Measurements from ENCODE around the gene LARP7.
"Not testable (repeated sequence)": the region's sequence is repeated elsewhere in the genome, so short reads cannot be mapped to it uniquely, and the experiment has no call there.

The LARP7 gene

GRCh38 chr4:112636688-112637551 is at the start of gene LARP7, which contains the start of gene ZGRF1:
Gene LARP7, plus strand, starts transcription at chr4:112637143. Its CDS starts 7,527 bp downstream, at chr4:112644670.
Gene ZGRF1, minus strand, starts transcription at chr4:112636909. Its CDS starts 3,733 bp downstream, at chr4:112633176.
- DNase-seq (ENCODE audit: low read depth) = peak; percentile 94

- no peak for DNase-seq (ENCODE audit: low read depth)
Observed at GRCh38 chr4:112589206-112589605, 47.7 kb upstream of the LARP7 start.

GRCh38 chr4:112591593-112591992 is 45.4 kb upstream of the LARP7 start:
- no peak for DNase-seq (ENCODE audit: low read depth)

GRCh38 chr4:112592717-112593116 is 44.2 kb upstream of the LARP7 start:
- no peak for DNase-seq (ENCODE audit: low read depth)

GRCh38 chr4:112593438-112594133 is 43.4 kb upstream of the LARP7 start:
- no peak for DNase-seq (ENCODE audit: low read depth)

GRCh38 chr4:112594993-112595392 is 42.0 kb upstream of the LARP7 start:
- no peak for DNase-seq (ENCODE audit: low read depth)

- DNase-seq (ENCODE audit: low read depth) = peak; percentile 4
Observed at GRCh38 chr4:112604589-112604988, 32.4 kb upstream of the LARP7 start.

GRCh38 chr4:112612814-112613213 is 24.1 kb upstream of the LARP7 start:
- DNase-seq (ENCODE audit: low read depth) = not testable (repeated sequence)

- DNase-seq (ENCODE audit: low read depth) = no peak
Observed at GRCh38 chr4:112616984-112617383, 20.0 kb upstream of the LARP7 start.

- no peak for DNase-seq (ENCODE audit: low read depth)
Observed at GRCh38 chr4:112626228-112626627, 10.7 kb upstream of the LARP7 start.

GRCh38 chr4:112633477-112634235 is 3.3 kb upstream of the LARP7 start:
- DNase-seq (ENCODE audit: low read depth) = no peak

GRCh38 chr4:112637552-112637866 is 566 bp downstream of the LARP7 start:
- DNase-seq (ENCODE audit: low read depth) = no peak

- no peak for DNase-seq (ENCODE audit: low read depth)
Observed at GRCh38 chr4:112642526-112642925, 5.6 kb downstream of the LARP7 start.

- not testable (repeated sequence) for DNase-seq (ENCODE audit: low read depth)
Observed at GRCh38 chr4:112644595-112645535, 7.9 kb downstream of the LARP7 start.

GRCh38 chr4:112645541-112646329 is 8.8 kb downstream of the LARP7 start:
- DNase-seq (ENCODE audit: low read depth) = no peak

- no peak for DNase-seq (ENCODE audit: low read depth)
Observed at GRCh38 chr4:112646632-112647537, 9.9 kb downstream of the LARP7 start.

GRCh38 chr4:112647785-112648184 is 10.8 kb downstream of the LARP7 start:
- no peak for DNase-seq (ENCODE audit: low read depth)

GRCh38 chr4:112648263-112649054 is 11.5 kb downstream of the LARP7 start:
- DNase-seq (ENCODE audit: low read depth) = no peak

- DNase-seq (ENCODE audit: low read depth) = no peak
Observed at GRCh38 chr4:112649055-112649408, 12.1 kb downstream of the LARP7 start.
